ENCODE results near the gene HMCN1. TPM values are rescaled to one million over a fixed set of nuclear protein-coding genes. Genes with fewer than 3 reads are reported as not detected.

The HMCN1 gene
- total RNA-seq, 4 donors from 2014 or later, result 53.0 to 87.9 (median 76.8) TPM

- Histone ChIP-seq H3K4me3 (no peak overlapping the region), H3K9me3 (peaks cover 0 to 3% (median 0%) of the 10 kb centered on the region in 4 donors), H3K4me1 (peaks cover 0 to 13% (median 4%) of the 10 kb centered on the region in 4 donors), H3K36me3 (no peaks in the 10 kb centered on the region), H3K27ac (replicated peaks in 1 of 4) (no peak overlapping the region), H3K27me3 (no peaks in the 10 kb centered on the region)
- 40% methylated on average over 1 of the region's 1 CpG for WGBS
- intact Hi-C loops (cut with DNase I), result no loop called here
- TF ChIP-seq CTCF (IDR thresholded peaks at IDR 0.05) (no peak), POLR2AphosphoS5 (IDR thresholded peaks at IDR 0.05) (no peak), EP300 (IDR thresholded peaks at IDR 0.05) (no peak), POLR2A (IDR thresholded peaks at IDR 0.05; ENCODE audit: low read depth) (no peak)
- no peak for DNase-seq (ENCODE audit: extremely low spot score)
Measured at GRCh38 chr1:185803241-185803640, 69.0 kb downstream of the HMCN1 start.

GRCh38 chr1:185804206-185804605, 70.0 kb downstream of the HMCN1 start:
- H3K27ac ChIP-seq (replicated peaks in 1 of 4), result no peak overlapping the region
- H3K36me3 ChIP-seq, result no peaks in the 10 kb centered on the region
- intact Hi-C loops (cut with DNase I), result no loop called here
- no peak for DNase-seq (ENCODE audit: extremely low spot score)
- H3K4me3 ChIP-seq, result no peak overlapping the region
- no peaks in the 10 kb centered on the region for H3K27me3 ChIP-seq
- TF ChIP-seq CTCF (IDR thresholded peaks at IDR 0.05) (no peak), POLR2A (IDR thresholded peaks at IDR 0.05; ENCODE audit: low read depth) (no peak), EP300 (IDR thresholded peaks at IDR 0.05) (no peak), POLR2AphosphoS5 (IDR thresholded peaks at IDR 0.05) (no peak)
- peaks cover 0 to 13% (median 4%) of the 10 kb centered on the region in 4 donors for H3K4me1 ChIP-seq
- H3K9me3 ChIP-seq, result no peaks in the 10 kb centered on the region

GRCh38 chr1:185804608-185805007, 70.4 kb downstream of the HMCN1 start:
- H3K4me3 ChIP-seq, result no peak overlapping the region
- intact Hi-C loops (cut with DNase I), result no loop called here
- peaks cover 0 to 13% (median 4%) of the 10 kb centered on the region in 4 donors for H3K4me1 ChIP-seq
- H3K27me3 ChIP-seq, result no peaks in the 10 kb centered on the region
- no peaks in the 10 kb centered on the region for H3K36me3 ChIP-seq
- no peak overlapping the region for H3K27ac ChIP-seq (replicated peaks in 1 of 4)
- H3K9me3 ChIP-seq, result no peaks in the 10 kb centered on the region
- no peak for TF ChIP-seq CTCF (IDR thresholded peaks at IDR 0.05)
- TF ChIP-seq EP300 (IDR thresholded peaks at IDR 0.05), result no peak
- no peak for TF ChIP-seq POLR2A (IDR thresholded peaks at IDR 0.05; ENCODE audit: low read depth)
- TF ChIP-seq POLR2AphosphoS5 (IDR thresholded peaks at IDR 0.05), result no peak
- no peak for DNase-seq (ENCODE audit: extremely low spot score)
- WGBS, result 69% methylated on average over 3 of the region's 3 CpGs

- intact Hi-C loops (cut with DNase I), result no loop called here
- TF ChIP-seq POLR2AphosphoS5 (IDR thresholded peaks at IDR 0.05), result no peak
- no peak for TF ChIP-seq POLR2A (IDR thresholded peaks at IDR 0.05; ENCODE audit: low read depth)
- TF ChIP-seq EP300 (IDR thresholded peaks at IDR 0.05), result no peak
- no peak for TF ChIP-seq CTCF (IDR thresholded peaks at IDR 0.05)
- H3K4me3 ChIP-seq, result no peak overlapping the region
- H3K27ac ChIP-seq (replicated peaks in 1 of 4), result no peak overlapping the region
- H3K36me3 ChIP-seq, result no peaks in the 10 kb centered on the region
- no peaks in the 10 kb centered on the region for H3K27me3 ChIP-seq
- H3K4me1 ChIP-seq, result peaks cover 0 to 24% (median 7%) of the 10 kb centered on the region in 4 donors
- DNase-seq (ENCODE audit: extremely low spot score), result no peak
- no peaks in the 10 kb centered on the region for H3K9me3 ChIP-seq
Measured at GRCh38 chr1:185807275-185807674, 73.1 kb downstream of the HMCN1 start.

- DNase-seq (ENCODE audit: extremely low spot score), result no peak
- peaks cover 0 to 24% (median 7%) of the 10 kb centered on the region in 4 donors for H3K4me1 ChIP-seq
- no peak overlapping the region for H3K4me3 ChIP-seq
- H3K27ac ChIP-seq (replicated peaks in 1 of 4), result no peak overlapping the region
- H3K27me3 ChIP-seq, result no peaks in the 10 kb centered on the region
- intact Hi-C loops (cut with DNase I), result no loop called here
- no peaks in the 10 kb centered on the region for H3K9me3 ChIP-seq
- TF ChIP-seq POLR2AphosphoS5 (IDR thresholded peaks at IDR 0.05), result no peak
- TF ChIP-seq POLR2A (IDR thresholded peaks at IDR 0.05; ENCODE audit: low read depth), result no peak
- TF ChIP-seq CTCF (IDR thresholded peaks at IDR 0.05), result no peak
- no peak for TF ChIP-seq EP300 (IDR thresholded peaks at IDR 0.05)
- H3K36me3 ChIP-seq, result no peaks in the 10 kb centered on the region
- WGBS, result 29% methylated on average over 1 of the region's 1 CpG
Measured at GRCh38 chr1:185808631-185809030, 74.4 kb downstream of the HMCN1 start.

Measured in esophagus muscularis mucosa (tissue), 4 donors.